ENCODE data around the gene CHRNA9. TPM values are rescaled to one million over a fixed set of nuclear protein-coding genes. Genes with fewer than 3 reads are reported as not detected.

The CHRNA9 gene
- total RNA-seq, 4 donors from 2014 or later, result 0.11 TPM; not detected in 3

- H3K27ac ChIP-seq, result no peak overlapping the region
- WGBS, 2 donors, result 68 to 74% methylated on average over 3 of the region's 3 CpGs
- intact Hi-C loops (cut with DNase I), result loop anchor here (5.0 to 10.0 kb wide), 3 partner anchors 151 to 611 kb away; partner anchors contain the start of gene UBE2K
- no peaks in the 10 kb centered on the region for H3K36me3 ChIP-seq
- no peak for DNase-seq
- no peaks in the 10 kb centered on the region for H3K27me3 ChIP-seq
- no peak overlapping the region for H3K4me3 ChIP-seq (replicated peaks in 1 of 3)
- peaks cover 0 to 17% of the 10 kb centered on the region in 2 donors for H3K4me1 ChIP-seq
- TF ChIP-seq, protein P1, sequence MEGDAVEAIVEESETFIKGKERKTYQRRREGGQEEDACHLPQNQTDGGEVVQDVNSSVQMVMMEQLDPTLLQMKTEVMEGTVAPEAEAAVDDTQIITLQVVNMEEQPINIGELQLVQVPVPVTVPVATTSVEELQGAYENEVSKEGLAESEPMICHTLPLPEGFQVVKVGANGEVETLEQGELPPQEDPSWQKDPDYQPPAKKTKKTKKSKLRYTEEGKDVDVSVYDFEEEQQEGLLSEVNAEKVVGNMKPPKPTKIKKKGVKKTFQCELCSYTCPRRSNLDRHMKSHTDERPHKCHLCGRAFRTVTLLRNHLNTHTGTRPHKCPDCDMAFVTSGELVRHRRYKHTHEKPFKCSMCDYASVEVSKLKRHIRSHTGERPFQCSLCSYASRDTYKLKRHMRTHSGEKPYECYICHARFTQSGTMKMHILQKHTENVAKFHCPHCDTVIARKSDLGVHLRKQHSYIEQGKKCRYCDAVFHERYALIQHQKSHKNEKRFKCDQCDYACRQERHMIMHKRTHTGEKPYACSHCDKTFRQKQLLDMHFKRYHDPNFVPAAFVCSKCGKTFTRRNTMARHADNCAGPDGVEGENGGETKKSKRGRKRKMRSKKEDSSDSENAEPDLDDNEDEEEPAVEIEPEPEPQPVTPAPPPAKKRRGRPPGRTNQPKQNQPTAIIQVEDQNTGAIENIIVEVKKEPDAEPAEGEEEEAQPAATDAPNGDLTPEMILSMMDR (IDR thresholded peaks at IDR 0.05), result no peak
- no peak for TF ChIP-seq POLR2A (IDR thresholded peaks at IDR 0.05)
- no peaks in the 10 kb centered on the region for H3K9me3 ChIP-seq
These were observed 28.9 kb upstream of the CHRNA9 start for GRCh38 chr4:40306226-40306625.

GRCh38 chr4:40306976-40307375 lies 28.2 kb upstream of the CHRNA9 start:
- Histone ChIP-seq H3K36me3 (no peaks in the 10 kb centered on the region), H3K4me3 (replicated peaks in 1 of 3) (no peak overlapping the region), H3K27ac (no peak overlapping the region), H3K9me3 (no peaks in the 10 kb centered on the region), H3K4me1 (peaks cover 0 to 20% of the 10 kb centered on the region in 2 donors), H3K27me3 (no peaks in the 10 kb centered on the region)
- TF ChIP-seq POLR2A (IDR thresholded peaks at IDR 0.05), result no peak
- TF ChIP-seq, protein P1 (IDR thresholded peaks at IDR 0.05), result no peak
- intact Hi-C loops (cut with DNase I), result loop anchor here (5.0 to 10.0 kb wide), 3 partner anchors 152 to 612 kb away; partner anchors contain the start of gene UBE2K
- DNase-seq, result no peak
- 79 to 87% methylated on average over 3 of the region's 3 CpGs for WGBS, 2 donors

DNA sequence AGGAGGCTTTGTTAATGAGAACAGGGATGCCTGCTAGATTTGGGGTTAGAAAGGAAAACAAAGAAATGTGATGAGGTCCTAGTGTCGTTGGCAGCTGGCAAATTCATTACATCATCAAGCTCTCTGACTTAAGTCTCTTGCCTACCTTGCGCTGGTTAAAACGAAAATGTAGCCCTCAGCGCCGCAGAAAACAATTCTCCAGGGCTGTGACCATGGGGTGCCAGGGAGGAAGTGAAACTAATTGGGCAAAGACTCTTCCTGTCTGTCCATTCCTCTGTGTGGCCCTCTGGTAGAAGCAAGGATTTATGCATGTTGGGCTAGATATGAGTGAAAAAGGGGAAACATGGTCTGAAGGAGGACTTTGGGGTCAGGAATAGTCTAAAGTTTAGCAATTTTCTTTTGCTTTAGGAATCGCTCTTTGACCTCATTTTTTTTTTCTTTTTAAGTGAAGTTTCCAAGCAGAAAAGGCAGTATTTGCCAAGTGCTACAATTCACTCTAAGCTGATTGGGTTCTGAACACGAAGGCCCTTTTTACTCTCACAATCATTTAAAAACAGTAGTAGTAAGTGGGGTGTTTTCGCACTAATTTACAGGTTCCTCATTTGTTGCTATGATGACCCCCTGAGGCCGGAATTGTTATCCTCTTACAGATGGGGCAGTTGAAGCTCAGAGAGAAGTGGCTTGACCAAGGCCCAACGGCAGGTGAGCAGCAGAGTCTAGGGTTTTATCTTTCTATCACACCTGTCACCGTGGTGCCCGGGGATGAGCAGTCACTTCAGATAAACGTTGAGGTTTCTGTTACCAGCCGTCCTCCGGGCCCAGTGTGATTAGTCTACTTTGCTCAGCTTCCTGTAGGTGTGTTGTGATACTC lies 27.3 kb upstream of the CHRNA9 start:
- H3K27me3 ChIP-seq, result no peaks in the 10 kb centered on the region
- 63 to 74% methylated on average over 15 of the region's 15 CpGs for WGBS, 2 donors
- no peak for DNase-seq
- no peak overlapping the region for H3K4me3 ChIP-seq (replicated peaks in 1 of 3)
- no peak overlapping the region for H3K27ac ChIP-seq
- H3K4me1 ChIP-seq, result peaks cover 0 to 23% of the 10 kb centered on the region in 2 donors
- H3K9me3 ChIP-seq, result no peaks in the 10 kb centered on the region
- H3K36me3 ChIP-seq, result no peaks in the 10 kb centered on the region
- TF ChIP-seq POLR2A (IDR thresholded peaks at IDR 0.05), result no peak
- TF ChIP-seq, protein P1 (IDR thresholded peaks at IDR 0.05), result no peak
- intact Hi-C loops (cut with DNase I), result loop anchor here (5.0 to 10.0 kb wide), 3 partner anchors 153 to 613 kb away; partner anchors contain the start of gene UBE2K

GRCh38 chr4:40308528-40309122 lies 26.5 kb upstream of the CHRNA9 start:
- no peaks in the 10 kb centered on the region for H3K27me3 ChIP-seq

More at GRCh38 chr4:40308528-40309122, 26.5 kb upstream of the CHRNA9 start:
- Histone ChIP-seq H3K36me3 (no peaks in the 10 kb centered on the region), H3K4me1 (peaks cover 0 to 23% of the 10 kb centered on the region in 2 donors), H3K9me3 (no peaks in the 10 kb centered on the region), H3K4me3 (replicated peaks in 1 of 3) (no peak overlapping the region), H3K27ac (no peak overlapping the region)
- WGBS, 2 donors, result 54 to 58% methylated on average over 4 of the region's 4 CpGs
- TF ChIP-seq, protein P1 (IDR thresholded peaks at IDR 0.05), result no peak
- no peak for TF ChIP-seq POLR2A (IDR thresholded peaks at IDR 0.05)
- intact Hi-C loops (cut with DNase I), result loop anchor here (5.0 to 10.0 kb wide), 3 partner anchors 154 to 614 kb away; partner anchors contain the start of gene UBE2K
- DNase-seq, result no peak

Data from thyroid gland (tissue), 4 donors.